Gastrocnemius medialis (tissue), 4 donors: ENCODE data around the gene FMOD. TPM values are rescaled to one million over a fixed set of nuclear protein-coding genes. Genes with fewer than 3 reads are reported as not detected.

Experiments
- ATAC-seq, 2 donors: fragments of 150-250 bp; one replicate each; pipeline ENCODE4 v1.9.1; 2016
- DNase-seq, 2 donors: peaks; one replicate each; pipeline ENCODE4 v3.0.0-alpha.2; 2019
- H3K27ac ChIP-seq, 4 donors: fragments of 200-600 bp; sonication (generic); 1 replicate in 1 of 4; 2 replicates in 3 of 4; pipeline ENCODE4 v1.5.1; 2016 to 2018; ENCODE audit warnings: mild to moderate bottlenecking in 2 of 4, moderate library complexity in 1 of 4
- H3K27me3 ChIP-seq, 3 donors: fragments of 200-600 bp; sonication (generic) in 2 of 3; 1 replicate in 1 of 3; 2 replicates in 2 of 3; pipeline versions ENCODE4 v1.5.1 to v1.6.0; 2016 to 2019; ENCODE audit warnings: mild to moderate bottlenecking in 1 of 3, moderate library complexity in 1 of 3
- H3K36me3 ChIP-seq, 2 donors: fragments of 200-600 bp; sonication (generic) in 1 of 2; one replicate each; pipeline ENCODE4 v1.5.1; 2017 to 2018
- H3K4me1 ChIP-seq, 2 donors: fragments of 200-600 bp; sonication (generic) in 1 of 2; one replicate each; pipeline ENCODE4 v1.5.1; 2016 to 2017; ENCODE audit warnings: mild to moderate bottlenecking in 2 of 2
- H3K4me3 ChIP-seq, 4 donors: fragments of 200-600 bp; sonication (generic) in 3 of 4; 1 replicate in 1 of 4; 2 replicates in 3 of 4; pipeline ENCODE4 v1.5.1; 2016 to 2019; ENCODE audit warnings: mild to moderate bottlenecking in 2 of 4
- H3K9me3 ChIP-seq, 3 donors: fragments of 200-600 bp; sonication (generic) in 2 of 3; 1 replicate in 1 of 3; 2 replicates in 2 of 3; pipeline ENCODE4 v1.5.1; 2016 to 2019
- CTCF ChIP-seq, 5 experiments: fragments of 450-650 bp in 3 of 5; fragments of 200-600 bp in 2 of 5; sonication (generic) in 2 of 5; IDR thresholded peaks in 4 of 5; conservative IDR thresholded peaks in 1 of 5; 1 replicate in 4 of 5; 2 replicates in 1 of 5; pipeline ENCODE4 v1.5.1; 2016 to 2019; ENCODE audit warnings: antibody characterized with exemption in 5 of 5, mild to moderate bottlenecking in 3 of 5, moderate library complexity in 3 of 5
- POLR2A ChIP-seq, 2 donors: fragments of 450-650 bp; IDR thresholded peaks; one replicate each; pipeline ENCODE4 v1.6.1; 2017; ENCODE audit warnings: antibody characterized with exemption in 2 of 2, mild to moderate bottlenecking in 2 of 2, moderate library complexity in 2 of 2
- in situ Hi-C, 4 donors: fragments of 200-750 bp; cut with MboI; loops; one replicate each; pipeline versions ENCODE4 v1.15.0 to v1.8.0; 2017; ENCODE audit warnings: low sequenced_read_pairs in 4 of 4
- intact Hi-C: fragments of 100-400 bp; cut with DNase I; formaldehyde crosslinking; loops from one replicate; pipeline ENCODE4 v1.15.1; 2023; ENCODE audit warnings: low total_unique reads
- total RNA-seq, 4 donors: library from RNA; depleted of rRNA; stranded (reverse); fragments of >200 nt; gene quantifications; one replicate each; pipeline versions ENCODE4 v1.1.0 to v1.2.3, GENCODE V29; 2016

The FMOD gene
- total RNA-seq, 4 donors from 2014 or later: 6.3 to 15.8 (median 7.8) TPM

- Histone ChIP-seq H3K4me3 (no peak overlapping the region), H3K36me3 (no peaks in the 10 kb centered on the region), H3K27ac (no peak overlapping the region), H3K4me1 (peaks cover 0 to 5% of the 10 kb centered on the region in 2 donors), H3K9me3 (no peaks in the 10 kb centered on the region), H3K27me3 (no peaks in the 10 kb centered on the region)
- DNase-seq (no peak), ATAC-seq (no peak)
- intact Hi-C loops (no loop called here), in situ Hi-C loops (loop anchor here in 2 of 4 donors (25.0 kb wide), 1 partner anchor 359 kb away; no protein-coding TSS in a partner anchor)
- no peak for TF ChIP-seq CTCF (IDR thresholded peaks at IDR 0.05 in 4 of 5, conservative IDR thresholded peaks at IDR 0.05 in 1 of 5)
- no peak for TF ChIP-seq POLR2A (IDR thresholded peaks at IDR 0.05)
Measured at GRCh38 chr1:203353486-203353885, 2.6 kb upstream of the FMOD start.

GRCh38 chr1:203349773-203350524 lies 973 bp downstream of the FMOD start:
- H3K9me3 ChIP-seq: no peaks in the 10 kb centered on the region
- no peak for DNase-seq
- H3K4me1 ChIP-seq: peaks cover 0 to 5% of the 10 kb centered on the region in 2 donors
- no peaks in the 10 kb centered on the region for H3K36me3 ChIP-seq
- in situ Hi-C loops (loop anchor here (10.0 to 25.0 kb wide), 3 partner anchors 135 to 362 kb away; no protein-coding TSS in a partner anchor), intact Hi-C loops (no loop called here)
- peak overlapping the region in 1 of 4 donors; percentile 29 for H3K4me3 ChIP-seq
- no peak for TF ChIP-seq POLR2A (IDR thresholded peaks at IDR 0.05)
- no peak for TF ChIP-seq CTCF (IDR thresholded peaks at IDR 0.05 in 4 of 5, conservative IDR thresholded peaks at IDR 0.05 in 1 of 5)
- no peaks in the 10 kb centered on the region for H3K27me3 ChIP-seq
- no peak for ATAC-seq
- peak overlapping the region in 1 of 4 donors; percentile 63 for H3K27ac ChIP-seq

- intact Hi-C loops (no loop called here), in situ Hi-C loops (loop anchor here in 2 of 4 donors (10.0 kb wide), 2 partner anchors 136 to 356 kb away; no protein-coding TSS in a partner anchor)
- Histone ChIP-seq H3K27me3 (no peaks in the 10 kb centered on the region), H3K4me3 (no peak overlapping the region), H3K27ac (no peak overlapping the region), H3K4me1 (peaks cover 0 to 5% of the 10 kb centered on the region in 2 donors), H3K36me3 (no peaks in the 10 kb centered on the region), H3K9me3 (no peaks in the 10 kb centered on the region)
- TF ChIP-seq CTCF (IDR thresholded peaks at IDR 0.05 in 4 of 5, conservative IDR thresholded peaks at IDR 0.05 in 1 of 5) (no peak), POLR2A (IDR thresholded peaks at IDR 0.05) (no peak)
- ATAC-seq: no peak
- no peak for DNase-seq
Measured at GRCh38 chr1:203349166-203349565, 1.8 kb downstream of the FMOD start.

GRCh38 chr1:203346769-203347102 lies 4.2 kb downstream of the FMOD start:
- DNase-seq: no peak
- H3K27ac ChIP-seq: peak overlapping the region in 1 of 4 donors; percentile 69
- in situ Hi-C loops: loop anchor here in 2 of 4 donors (10.0 kb wide), 2 partner anchors 138 to 358 kb away; no protein-coding TSS in a partner anchor

More at GRCh38 chr1:203346769-203347102, 4.2 kb downstream of the FMOD start:
- Histone ChIP-seq H3K36me3 (no peaks in the 10 kb centered on the region), H3K4me1 (peaks cover 0 to 4% of the 10 kb centered on the region in 2 donors), H3K4me3 (no peak overlapping the region), H3K27me3 (no peaks in the 10 kb centered on the region), H3K9me3 (no peaks in the 10 kb centered on the region)
- no peak for TF ChIP-seq CTCF (IDR thresholded peaks at IDR 0.05 in 4 of 5, conservative IDR thresholded peaks at IDR 0.05 in 1 of 5)
- no peak for TF ChIP-seq POLR2A (IDR thresholded peaks at IDR 0.05)
- ATAC-seq: no peak
- intact Hi-C loops: no loop called here
